ENCODE results near the gene GLIPR1. TPM values are rescaled to one million over a fixed set of nuclear protein-coding genes. Genes with fewer than 3 reads are reported as not detected.
"Not testable (repeated sequence)": the region's sequence is repeated elsewhere in the genome, so short reads cannot be mapped to it uniquely, and the experiment has no call there.

Gene GLIPR1
- total and polyA plus RNA-seq, 2 donors (not counting 3 experiments of a cell fraction or from before 2014, with no cell fraction given), result 98.8 to 108 TPM

- FAIRE-seq (no peak), DNase-seq (ENCODE audit: low read depth, low spot score) (no peak)
- Histone ChIP-seq H3K27ac (ENCODE audit: insufficient read depth, low read depth, low read length) (no peak overlapping the region), H3K9ac (replicated peaks; ENCODE audit: extremely low read depth, insufficient read depth, low read length) (no peak overlapping the region), H3K4me1 (ENCODE audit: control insufficient read depth, extremely low read depth, insufficient read depth, low read length) (peaks cover 29% of the 10 kb centered on the region), H3K9me1 (replicated peaks; ENCODE audit: control insufficient read depth, extremely low read depth, insufficient read depth, low read length) (no peaks in the 10 kb centered on the region), H4K20me1 (replicated peaks; ENCODE audit: control insufficient read depth, extremely low read depth, insufficient read depth, low read length) (no peaks in the 10 kb centered on the region), H2AFZ (ENCODE audit: low read depth, low read length) (no peak overlapping the region), H3K4me3 (replicated peaks in 1 of 3; ENCODE audit: insufficient read depth in 1 of 3, low read depth in 1 of 3, low read length in 3 of 3) (peak overlapping the region in 1 of 3 experiments; percentile 79), H3K79me2 (ENCODE audit: control insufficient read depth, insufficient read depth, low read length) (peaks cover 40% of the 10 kb centered on the region), H3K27me3 (ENCODE audit: control insufficient read depth in 2 of 2, insufficient read depth in 2 of 2, low read length in 2 of 2) (no peaks in the 10 kb centered on the region), H3K36me3 (ENCODE audit: control insufficient read depth in 2 of 2, extremely low read depth in 1 of 2, insufficient read depth in 2 of 2, low read length in 2 of 2) (peaks cover 0 to 2% of the 10 kb centered on the region in 2 experiments), H3K4me2 (ENCODE audit: insufficient read depth, low read length) (peak overlapping the region; percentile 98), H3K9me3 (replicated peaks; ENCODE audit: control insufficient read depth, insufficient read depth, low read length) (no peaks in the 10 kb centered on the region)
- intact Hi-C loops (cut with micrococcal nuclease) (loop anchor here (10.0 kb wide), 1 partner anchor 1101 kb away; no protein-coding TSS in a partner anchor), dilution Hi-C loops (cut with MboI; ENCODE audit: extremely low pct_ligation_motif_present, low sequenced_read_pairs) (no loop called here)
- TF ChIP-seq JUN (IDR thresholded peaks at IDR 0.05; ENCODE audit: borderline replicate concordance, insufficient read depth, insufficient read length, low read depth), result no peak
- TF ChIP-seq, protein P1, sequence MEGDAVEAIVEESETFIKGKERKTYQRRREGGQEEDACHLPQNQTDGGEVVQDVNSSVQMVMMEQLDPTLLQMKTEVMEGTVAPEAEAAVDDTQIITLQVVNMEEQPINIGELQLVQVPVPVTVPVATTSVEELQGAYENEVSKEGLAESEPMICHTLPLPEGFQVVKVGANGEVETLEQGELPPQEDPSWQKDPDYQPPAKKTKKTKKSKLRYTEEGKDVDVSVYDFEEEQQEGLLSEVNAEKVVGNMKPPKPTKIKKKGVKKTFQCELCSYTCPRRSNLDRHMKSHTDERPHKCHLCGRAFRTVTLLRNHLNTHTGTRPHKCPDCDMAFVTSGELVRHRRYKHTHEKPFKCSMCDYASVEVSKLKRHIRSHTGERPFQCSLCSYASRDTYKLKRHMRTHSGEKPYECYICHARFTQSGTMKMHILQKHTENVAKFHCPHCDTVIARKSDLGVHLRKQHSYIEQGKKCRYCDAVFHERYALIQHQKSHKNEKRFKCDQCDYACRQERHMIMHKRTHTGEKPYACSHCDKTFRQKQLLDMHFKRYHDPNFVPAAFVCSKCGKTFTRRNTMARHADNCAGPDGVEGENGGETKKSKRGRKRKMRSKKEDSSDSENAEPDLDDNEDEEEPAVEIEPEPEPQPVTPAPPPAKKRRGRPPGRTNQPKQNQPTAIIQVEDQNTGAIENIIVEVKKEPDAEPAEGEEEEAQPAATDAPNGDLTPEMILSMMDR (IDR thresholded peaks at IDR 0.05; ENCODE audit: extremely low read depth in 1 of 2, insufficient read depth in 1 of 2, low read depth in 1 of 2, low read length in 2 of 2), result no peak
- no peak for TF ChIP-seq MYC (IDR thresholded peaks at IDR 0.05; ENCODE audit: low read depth, low read length)
- CTCF ChIA-PET, result interaction anchor here (1.0 to 3.8 kb wide), 11 partner anchors 10 to 973 kb away, joined by 3 to 24 read pairs (median 5); partner anchors contain the start of genes GLIPR1L2 and KRR1
- no TSS peak for BruUV-seq (replicated peaks)
- POLR2A ChIA-PET, result interaction anchor here (0.5 to 1.1 kb wide), 2 partner anchors 26 to 92 kb away, joined by 3 to 4 read pairs; partner anchors contain the start of gene GLIPR1L2
These were observed 2.9 kb downstream of the GLIPR1 start for GRCh38 chr12:75483431-75483830.

- Histone ChIP-seq H3K79me2 (ENCODE audit: control insufficient read depth, insufficient read depth, low read length) (peaks cover 40% of the 10 kb centered on the region), H3K4me1 (ENCODE audit: control insufficient read depth, extremely low read depth, insufficient read depth, low read length) (peaks cover 35% of the 10 kb centered on the region)
- H2AFZ ChIP-seq (ENCODE audit: low read depth, low read length); H3K9ac ChIP-seq (replicated peaks; ENCODE audit: extremely low read depth, insufficient read depth, low read length); DNase-seq (ENCODE audit: low read depth, low spot score); H3K4me3 ChIP-seq (replicated peaks in 1 of 3; ENCODE audit: insufficient read depth in 1 of 3, low read depth in 1 of 3, low read length in 3 of 3); dilution Hi-C loops (cut with MboI; ENCODE audit: extremely low pct_ligation_motif_present, low sequenced_read_pairs); H3K9me3 ChIP-seq (replicated peaks; ENCODE audit: control insufficient read depth, insufficient read depth, low read length); FAIRE-seq; H3K36me3 ChIP-seq (ENCODE audit: control insufficient read depth in 2 of 2, extremely low read depth in 1 of 2, insufficient read depth in 2 of 2, low read length in 2 of 2); H3K27ac ChIP-seq (ENCODE audit: insufficient read depth, low read depth, low read length); H3K4me2 ChIP-seq (ENCODE audit: insufficient read depth, low read length); H4K20me1 ChIP-seq (replicated peaks; ENCODE audit: control insufficient read depth, extremely low read depth, insufficient read depth, low read length); BruUV-seq (replicated peaks); H3K27me3 ChIP-seq (ENCODE audit: control insufficient read depth in 2 of 2, insufficient read depth in 2 of 2, low read length in 2 of 2); H3K9me1 ChIP-seq (replicated peaks; ENCODE audit: control insufficient read depth, extremely low read depth, insufficient read depth, low read length): not testable (repeated sequence)
- intact Hi-C loops (cut with micrococcal nuclease), result loop anchor here (10.0 kb wide), 1 partner anchor 1100 kb away; no protein-coding TSS in a partner anchor
- CTCF ChIA-PET, result interaction anchor here (0.8 to 3.8 kb wide), 20 partner anchors 10 to 1102 kb away, joined by 3 to 24 read pairs (median 6); partner anchors contain the start of genes CAPS2, GLIPR1L1, GLIPR1L2 and PHLDA1
- POLR2A ChIA-PET, result interaction anchor here (1.0 to 1.1 kb wide), 2 partner anchors 93 to 548 kb away, joined by 3 to 4 read pairs; partner anchors contain the start of gene GLIPR1L2
These were observed 3.9 kb downstream of the GLIPR1 start for GRCh38 chr12:75484450-75484849.
